ENCODE results near the gene SLC26A9. TPM values are rescaled to one million over a fixed set of nuclear protein-coding genes. Genes with fewer than 3 reads are reported as not detected.
"Not testable (repeated sequence)": the region's sequence is repeated elsewhere in the genome, so short reads cannot be mapped to it uniquely, and the experiment has no call there.

SLC26A9 gene
- total RNA-seq, 1 experiment from 2014 or later = not detected

- no peaks in the 10 kb centered on the region for H3F3A ChIP-seq (ENCODE audit: low read length, unreplicated experiment)
- H3K4me1 ChIP-seq (ENCODE audit: insufficient read depth, low read length) = no peaks in the 10 kb centered on the region
- no peaks in the 10 kb centered on the region for H3K9me2 ChIP-seq (replicated peaks; ENCODE audit: low read length)
- H3K36me3 ChIP-seq (ENCODE audit: low read depth, low read length) = no peaks in the 10 kb centered on the region
- no peak overlapping the region for H3K4me3 ChIP-seq (ENCODE audit: low read length)
- H3K27me3 ChIP-seq (ENCODE audit: low read length) = no peaks in the 10 kb centered on the region
- no peaks in the 10 kb centered on the region for H3K79me2 ChIP-seq (ENCODE audit: low read length)
- H3K9me3 ChIP-seq (ENCODE audit: low read length) = no peaks in the 10 kb centered on the region
- no peak overlapping the region for H3K4me2 ChIP-seq (ENCODE audit: low read length)
- POLR2A ChIA-PET (ENCODE audit: unreplicated experiment) = no interaction called here
- no peak for ATAC-seq
- BruUV-seq (replicated peaks) = no TSS peak
- H3K9ac ChIP-seq (ENCODE audit: low read length) = no peak overlapping the region
- H4K20me1 ChIP-seq (ENCODE audit: low read length) = no peaks in the 10 kb centered on the region
- H3K27ac ChIP-seq (ENCODE audit: low read length) = no peak overlapping the region
- intact Hi-C loops (cut with micrococcal nuclease) = no loop called here
- no peak for DNase-seq
- TF ChIP-seq EZH2phosphoT487 (IDR thresholded peaks at IDR 0.05; ENCODE audit: borderline replicate concordance, low read length) (no peak), EZH2 (IDR thresholded peaks at IDR 0.05; ENCODE audit: low read length, unreplicated experiment) (no peak)
- TF ChIP-seq, protein P1, sequence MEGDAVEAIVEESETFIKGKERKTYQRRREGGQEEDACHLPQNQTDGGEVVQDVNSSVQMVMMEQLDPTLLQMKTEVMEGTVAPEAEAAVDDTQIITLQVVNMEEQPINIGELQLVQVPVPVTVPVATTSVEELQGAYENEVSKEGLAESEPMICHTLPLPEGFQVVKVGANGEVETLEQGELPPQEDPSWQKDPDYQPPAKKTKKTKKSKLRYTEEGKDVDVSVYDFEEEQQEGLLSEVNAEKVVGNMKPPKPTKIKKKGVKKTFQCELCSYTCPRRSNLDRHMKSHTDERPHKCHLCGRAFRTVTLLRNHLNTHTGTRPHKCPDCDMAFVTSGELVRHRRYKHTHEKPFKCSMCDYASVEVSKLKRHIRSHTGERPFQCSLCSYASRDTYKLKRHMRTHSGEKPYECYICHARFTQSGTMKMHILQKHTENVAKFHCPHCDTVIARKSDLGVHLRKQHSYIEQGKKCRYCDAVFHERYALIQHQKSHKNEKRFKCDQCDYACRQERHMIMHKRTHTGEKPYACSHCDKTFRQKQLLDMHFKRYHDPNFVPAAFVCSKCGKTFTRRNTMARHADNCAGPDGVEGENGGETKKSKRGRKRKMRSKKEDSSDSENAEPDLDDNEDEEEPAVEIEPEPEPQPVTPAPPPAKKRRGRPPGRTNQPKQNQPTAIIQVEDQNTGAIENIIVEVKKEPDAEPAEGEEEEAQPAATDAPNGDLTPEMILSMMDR (conservative IDR thresholded peaks at IDR 0.05; ENCODE audit: low read depth, low read length) = no peak
- CTCF ChIA-PET = no interaction called here
- no peak overlapping the region for H2AFZ ChIP-seq (ENCODE audit: low read length)
These were observed 46.9 kb downstream of the SLC26A9 start for GRCh38 chr1:205896351-205896750.

DNA sequence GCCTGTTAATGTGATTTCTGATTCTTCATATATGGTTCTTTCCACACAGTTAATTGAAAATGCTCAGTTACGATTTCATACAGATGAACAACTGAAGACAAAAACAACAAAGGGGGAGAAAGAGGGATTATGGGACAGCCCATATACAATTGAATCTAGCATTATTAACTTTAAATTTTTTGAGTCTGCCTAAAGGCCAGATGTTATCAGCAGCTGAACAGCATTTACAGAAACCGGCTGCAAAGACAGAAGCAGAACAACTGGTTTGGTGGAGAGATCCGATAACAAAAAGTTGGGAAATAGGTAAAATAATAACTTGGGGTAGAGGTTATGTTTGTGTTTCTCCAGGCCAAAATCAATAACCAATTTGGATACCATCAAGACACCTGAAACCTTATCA is 49.1 kb downstream of the SLC26A9 start:
- H3K36me3 ChIP-seq (ENCODE audit: low read depth, low read length); H3K4me3 ChIP-seq (ENCODE audit: low read length); H3K9ac ChIP-seq (ENCODE audit: low read length); ATAC-seq; H3K27ac ChIP-seq (ENCODE audit: low read length); DNase-seq; H4K20me1 ChIP-seq (ENCODE audit: low read length); H2AFZ ChIP-seq (ENCODE audit: low read length); BruUV-seq (replicated peaks); H3K79me2 ChIP-seq (ENCODE audit: low read length); H3K27me3 ChIP-seq (ENCODE audit: low read length); intact Hi-C loops (cut with micrococcal nuclease); H3F3A ChIP-seq (ENCODE audit: low read length, unreplicated experiment); H3K9me2 ChIP-seq (replicated peaks; ENCODE audit: low read length); H3K4me2 ChIP-seq (ENCODE audit: low read length); POLR2A ChIA-PET (ENCODE audit: unreplicated experiment); CTCF ChIA-PET; H3K9me3 ChIP-seq (ENCODE audit: low read length): not testable (repeated sequence)
- H3K4me1 ChIP-seq (ENCODE audit: insufficient read depth, low read length) = peaks cover 12% of the 10 kb centered on the region

- intact Hi-C loops (cut with micrococcal nuclease); CTCF ChIA-PET; BruUV-seq (replicated peaks); H3K4me3 ChIP-seq (ENCODE audit: low read length); H3K27ac ChIP-seq (ENCODE audit: low read length); H3K4me2 ChIP-seq (ENCODE audit: low read length); H3K9me3 ChIP-seq (ENCODE audit: low read length); H3K36me3 ChIP-seq (ENCODE audit: low read depth, low read length); H3K9ac ChIP-seq (ENCODE audit: low read length); H3K27me3 ChIP-seq (ENCODE audit: low read length); H3K79me2 ChIP-seq (ENCODE audit: low read length); POLR2A ChIA-PET (ENCODE audit: unreplicated experiment); ATAC-seq; H4K20me1 ChIP-seq (ENCODE audit: low read length); H3F3A ChIP-seq (ENCODE audit: low read length, unreplicated experiment); H2AFZ ChIP-seq (ENCODE audit: low read length); DNase-seq; H3K9me2 ChIP-seq (replicated peaks; ENCODE audit: low read length): not testable (repeated sequence)
- peaks cover 16% of the 10 kb centered on the region for H3K4me1 ChIP-seq (ENCODE audit: insufficient read depth, low read length)
These were observed 51.1 kb downstream of the SLC26A9 start for GRCh38 chr1:205892175-205892574.

GRCh38 chr1:205891481-205891880 is 51.8 kb downstream of the SLC26A9 start:
- H3K27me3 ChIP-seq (ENCODE audit: low read length); H3K9me2 ChIP-seq (replicated peaks; ENCODE audit: low read length); H3K9me3 ChIP-seq (ENCODE audit: low read length); H3K36me3 ChIP-seq (ENCODE audit: low read depth, low read length); H3F3A ChIP-seq (ENCODE audit: low read length, unreplicated experiment); H3K27ac ChIP-seq (ENCODE audit: low read length); H3K4me3 ChIP-seq (ENCODE audit: low read length); BruUV-seq (replicated peaks); H2AFZ ChIP-seq (ENCODE audit: low read length); H3K79me2 ChIP-seq (ENCODE audit: low read length); H3K4me2 ChIP-seq (ENCODE audit: low read length); DNase-seq; POLR2A ChIA-PET (ENCODE audit: unreplicated experiment); CTCF ChIA-PET; H3K9ac ChIP-seq (ENCODE audit: low read length); intact Hi-C loops (cut with micrococcal nuclease); ATAC-seq; H4K20me1 ChIP-seq (ENCODE audit: low read length): not testable (repeated sequence)
- peaks cover 16% of the 10 kb centered on the region for H3K4me1 ChIP-seq (ENCODE audit: insufficient read depth, low read length)

- not testable (repeated sequence) for BruUV-seq (replicated peaks); ATAC-seq
These were observed 52.6 kb downstream of the SLC26A9 start for GRCh38 chr1:205890631-205891030.

DNA sequence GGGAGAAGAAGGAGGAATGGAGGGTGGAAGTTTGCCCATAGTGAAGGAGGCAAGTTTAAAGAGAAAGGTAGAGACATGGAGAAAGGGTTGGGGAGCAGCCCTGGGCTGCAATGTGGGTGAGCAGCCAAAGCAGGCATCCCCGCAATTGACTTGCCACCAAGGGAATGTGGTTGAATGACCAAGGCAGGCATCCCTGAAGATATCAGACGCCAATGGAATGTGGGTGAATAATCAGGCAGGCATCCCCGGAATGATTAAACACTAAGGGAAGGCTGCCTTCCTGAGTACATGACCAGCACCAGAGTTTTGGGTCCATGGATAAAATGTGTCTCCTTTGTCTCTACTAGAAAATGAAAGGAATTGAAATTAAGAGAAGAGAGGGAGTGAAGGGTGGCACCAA is 53.5 kb downstream of the SLC26A9 start:
- H3K4me2 ChIP-seq (ENCODE audit: low read length) = peak overlapping the region; percentile 33
- H3K9me2 ChIP-seq (replicated peaks; ENCODE audit: low read length); POLR2A ChIA-PET (ENCODE audit: unreplicated experiment); H3K9me3 ChIP-seq (ENCODE audit: low read length); H3K4me3 ChIP-seq (ENCODE audit: low read length); CTCF ChIA-PET; H3K27me3 ChIP-seq (ENCODE audit: low read length); H3K27ac ChIP-seq (ENCODE audit: low read length); H3K79me2 ChIP-seq (ENCODE audit: low read length); H3F3A ChIP-seq (ENCODE audit: low read length, unreplicated experiment); intact Hi-C loops (cut with micrococcal nuclease); H3K9ac ChIP-seq (ENCODE audit: low read length); H2AFZ ChIP-seq (ENCODE audit: low read length); H4K20me1 ChIP-seq (ENCODE audit: low read length); H3K36me3 ChIP-seq (ENCODE audit: low read depth, low read length): not testable (repeated sequence)
- ATAC-seq (peak; percentile 84), DNase-seq (peak; percentile 89)
- H3K4me1 ChIP-seq (ENCODE audit: insufficient read depth, low read length) = peaks cover 16% of the 10 kb centered on the region
- BruUV-seq (replicated peaks) = TSS peak; percentile 20

More at GRCh38 chr1:205890631-205891030, 52.6 kb downstream of the SLC26A9 start:
- H3K9ac ChIP-seq (ENCODE audit: low read length); CTCF ChIA-PET; H3K79me2 ChIP-seq (ENCODE audit: low read length); H3K4me3 ChIP-seq (ENCODE audit: low read length); DNase-seq; H3K27me3 ChIP-seq (ENCODE audit: low read length); H3K9me2 ChIP-seq (replicated peaks; ENCODE audit: low read length); H3K4me2 ChIP-seq (ENCODE audit: low read length); H3F3A ChIP-seq (ENCODE audit: low read length, unreplicated experiment); POLR2A ChIA-PET (ENCODE audit: unreplicated experiment); H3K27ac ChIP-seq (ENCODE audit: low read length); H4K20me1 ChIP-seq (ENCODE audit: low read length); H3K9me3 ChIP-seq (ENCODE audit: low read length); H3K36me3 ChIP-seq (ENCODE audit: low read depth, low read length); intact Hi-C loops (cut with micrococcal nuclease); H2AFZ ChIP-seq (ENCODE audit: low read length): not testable (repeated sequence)
- H3K4me1 ChIP-seq (ENCODE audit: insufficient read depth, low read length) = peaks cover 16% of the 10 kb centered on the region
